ENCODE data around the gene PERM1. TPM values are rescaled to one million over a fixed set of nuclear protein-coding genes. Genes with fewer than 3 reads are reported as not detected.

PERM1 gene
- total RNA-seq, 2 experiments from 2014 or later: not detected

- no peaks in the 10 kb centered on the region for H4K20me1 ChIP-seq (ENCODE audit: insufficient read depth, low read length)
- H3K4me3 ChIP-seq (ENCODE audit: low read depth, low read length, poor library complexity, severe bottlenecking): no peak overlapping the region
- no peak overlapping the region for H3K4me2 ChIP-seq (ENCODE audit: low read length)
- ChIA-PET CTCF (ENCODE audit: unreplicated experiment) (no interaction called here), POLR2A (no interaction called here)
- intact Hi-C loops (cut with micrococcal nuclease; ENCODE audit: unreplicated experiment): no loop called here
- peaks cover 1% of the 10 kb centered on the region; the same call in 1 of the 2 replicates for H3K79me2 ChIP-seq (ENCODE audit: insufficient read depth, low read depth, low read length)
- peaks cover 98% of the 10 kb centered on the region for H3K36me3 ChIP-seq (ENCODE audit: insufficient read depth, low read length)
- no peaks in the 10 kb centered on the region for H3K9me2 ChIP-seq (ENCODE audit: insufficient read depth, low read length)
- no peaks in the 10 kb centered on the region for H3K4me1 ChIP-seq (ENCODE audit: insufficient read depth, low read length, poor library complexity, severe bottlenecking)
- TF ChIP-seq, protein P1, sequence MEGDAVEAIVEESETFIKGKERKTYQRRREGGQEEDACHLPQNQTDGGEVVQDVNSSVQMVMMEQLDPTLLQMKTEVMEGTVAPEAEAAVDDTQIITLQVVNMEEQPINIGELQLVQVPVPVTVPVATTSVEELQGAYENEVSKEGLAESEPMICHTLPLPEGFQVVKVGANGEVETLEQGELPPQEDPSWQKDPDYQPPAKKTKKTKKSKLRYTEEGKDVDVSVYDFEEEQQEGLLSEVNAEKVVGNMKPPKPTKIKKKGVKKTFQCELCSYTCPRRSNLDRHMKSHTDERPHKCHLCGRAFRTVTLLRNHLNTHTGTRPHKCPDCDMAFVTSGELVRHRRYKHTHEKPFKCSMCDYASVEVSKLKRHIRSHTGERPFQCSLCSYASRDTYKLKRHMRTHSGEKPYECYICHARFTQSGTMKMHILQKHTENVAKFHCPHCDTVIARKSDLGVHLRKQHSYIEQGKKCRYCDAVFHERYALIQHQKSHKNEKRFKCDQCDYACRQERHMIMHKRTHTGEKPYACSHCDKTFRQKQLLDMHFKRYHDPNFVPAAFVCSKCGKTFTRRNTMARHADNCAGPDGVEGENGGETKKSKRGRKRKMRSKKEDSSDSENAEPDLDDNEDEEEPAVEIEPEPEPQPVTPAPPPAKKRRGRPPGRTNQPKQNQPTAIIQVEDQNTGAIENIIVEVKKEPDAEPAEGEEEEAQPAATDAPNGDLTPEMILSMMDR (conservative IDR thresholded peaks at IDR 0.05; ENCODE audit: low read length): no peak
- no peak overlapping the region for H2AFZ ChIP-seq (ENCODE audit: low read length)
- no TSS peak for BruUV-seq (replicated peaks)
- DNase-seq (ENCODE audit: low spot score): no peak
- no peaks in the 10 kb centered on the region for H3K9me3 ChIP-seq (ENCODE audit: low read length)
- H3K27ac ChIP-seq (ENCODE audit: low read depth, low read length, poor library complexity, severe bottlenecking): no peak overlapping the region
Measured at GRCh38 chr1:952201-952600, 29.7 kb downstream of the PERM1 start.

DNA sequence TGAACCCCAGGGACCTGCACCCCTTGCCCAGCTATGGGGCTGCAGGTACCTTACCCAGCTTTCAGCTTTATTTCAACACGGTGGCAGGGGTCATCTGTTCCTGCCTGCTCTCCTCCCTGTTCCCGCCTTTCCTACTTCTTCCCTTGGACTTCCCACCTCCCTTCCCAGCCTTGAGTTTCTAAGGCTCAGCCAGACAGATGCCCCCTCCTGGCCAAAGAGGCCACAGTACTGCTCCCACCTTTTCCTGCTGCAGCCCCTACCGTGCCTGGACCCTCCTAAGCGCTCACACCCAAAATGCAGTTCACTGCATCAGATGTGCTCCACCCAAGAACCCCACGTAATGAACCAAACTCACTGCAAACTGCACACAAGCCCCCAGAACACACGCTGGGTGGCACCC, 30.5 kb downstream of the PERM1 start:
- Histone ChIP-seq H3K9me2 (ENCODE audit: insufficient read depth, low read length) (no peaks in the 10 kb centered on the region), H3K79me2 (ENCODE audit: insufficient read depth, low read depth, low read length) (no peaks in the 10 kb centered on the region), H3K4me1 (ENCODE audit: insufficient read depth, low read length, poor library complexity, severe bottlenecking) (no peaks in the 10 kb centered on the region), H3K9me3 (ENCODE audit: low read length) (no peaks in the 10 kb centered on the region), H3K27ac (ENCODE audit: low read depth, low read length, poor library complexity, severe bottlenecking) (no peak overlapping the region), H4K20me1 (ENCODE audit: insufficient read depth, low read length) (no peaks in the 10 kb centered on the region), H2AFZ (ENCODE audit: low read length) (no peak overlapping the region), H3K4me2 (ENCODE audit: low read length) (no peak overlapping the region), H3K4me3 (ENCODE audit: low read depth, low read length, poor library complexity, severe bottlenecking) (no peak overlapping the region), H3K36me3 (ENCODE audit: insufficient read depth, low read length) (peaks cover 93% of the 10 kb centered on the region)
- DNase-seq (ENCODE audit: low spot score): no peak
- intact Hi-C loops (cut with micrococcal nuclease; ENCODE audit: unreplicated experiment): no loop called here
- TF ChIP-seq, protein P1 (conservative IDR thresholded peaks at IDR 0.05; ENCODE audit: low read length): peak; percentile 37
- TF ChIP-seq EZH2phosphoT487 (IDR thresholded peaks at IDR 0.05; ENCODE audit: borderline replicate concordance, low read depth, low read length): no peak
- ChIA-PET CTCF (ENCODE audit: unreplicated experiment) (no interaction called here), POLR2A (no interaction called here)
- BruUV-seq (replicated peaks): no TSS peak

DNA sequence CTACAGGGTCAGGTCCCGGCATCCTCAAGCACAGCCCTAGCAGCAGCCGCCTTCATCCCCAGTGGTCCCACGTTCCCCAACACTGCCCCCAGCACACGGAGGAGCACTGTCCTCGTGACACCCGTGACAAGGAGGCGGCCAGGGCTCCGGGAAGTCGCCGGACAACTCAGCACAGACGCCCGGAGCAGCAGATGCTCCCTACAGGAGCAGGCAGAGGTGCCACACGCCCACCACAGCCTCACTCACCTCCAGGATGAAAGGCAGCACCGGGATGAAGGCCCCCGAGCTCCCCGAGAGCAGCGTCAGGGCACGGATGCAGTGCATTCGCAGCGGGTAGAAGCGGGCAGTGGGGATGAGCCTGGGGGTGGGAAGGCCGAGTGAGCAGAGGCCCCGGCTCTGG, 31.0 kb downstream of the PERM1 start:
- H3K4me2 ChIP-seq (ENCODE audit: low read length): no peak overlapping the region
- H2AFZ ChIP-seq (ENCODE audit: low read length): no peak overlapping the region
- no peaks in the 10 kb centered on the region for H3K4me1 ChIP-seq (ENCODE audit: insufficient read depth, low read length, poor library complexity, severe bottlenecking)
- CTCF ChIA-PET (ENCODE audit: unreplicated experiment): no interaction called here
- DNase-seq (ENCODE audit: low spot score): no peak
- BruUV-seq (replicated peaks): no TSS peak
- no peaks in the 10 kb centered on the region for H3K79me2 ChIP-seq (ENCODE audit: insufficient read depth, low read depth, low read length)
- no peaks in the 10 kb centered on the region for H3K9me3 ChIP-seq (ENCODE audit: low read length)
- H3K27ac ChIP-seq (ENCODE audit: low read depth, low read length, poor library complexity, severe bottlenecking): no peak overlapping the region
- no peaks in the 10 kb centered on the region for H4K20me1 ChIP-seq (ENCODE audit: insufficient read depth, low read length)
- no peak overlapping the region for H3K4me3 ChIP-seq (ENCODE audit: low read depth, low read length, poor library complexity, severe bottlenecking)
- POLR2A ChIA-PET: no interaction called here
- no peaks in the 10 kb centered on the region for H3K9me2 ChIP-seq (ENCODE audit: insufficient read depth, low read length)
- H3K36me3 ChIP-seq (ENCODE audit: insufficient read depth, low read length): peaks cover 92% of the 10 kb centered on the region
- intact Hi-C loops (cut with micrococcal nuclease; ENCODE audit: unreplicated experiment): no loop called here
- TF ChIP-seq, protein P1 (conservative IDR thresholded peaks at IDR 0.05; ENCODE audit: low read length): no peak
